Endothelial cell of umbilical vein (primary cell): ENCODE results near the gene SULT2B1. TPM values are rescaled to one million over a fixed set of nuclear protein-coding genes. Genes with fewer than 3 reads are reported as not detected.

Source experiments
- BruUV-seq: library from RNA; stranded (reverse); fragments of 400-500 nt; replicated peaks from 2 replicates; lab custom pipeline; 2021; lab: Mats Ljungman, UMichigan
- CTCF ChIA-PET: fragments of 300-600, 350-600 bp; sonication (Branson Sonifier 250); formaldehyde crosslinking; loops from one replicate; lab custom pipeline; 2021; ENCODE audit warnings: antibody characterized with exemption, inconsistent platforms; lab: Charles Lee
- POLR2A ChIA-PET: fragments of 300-600, 350-600 bp; sonication (Branson Sonifier 250); formaldehyde crosslinking; loops from one replicate; lab custom pipeline; 2021; ENCODE audit warnings: antibody characterized with exemption, inconsistent platforms; lab: Charles Lee
- DNase-seq: peaks from one replicate; pipeline ENCODE4 v3.0.0-alpha.2; 2011; ENCODE audit warnings: low read depth, low spot score
- FAIRE-seq: peaks from 2 replicates; lab custom pipeline; 2011; peaks lifted over from hg19 to GRCh38; lab: Jason Lieb, UNC
- H2AFZ ChIP-seq: 2 replicates; pipeline ENCODE4 v1.6.0; 2012; ENCODE audit warnings: low read depth, low read length, control low read depth, inconsistent platforms
- H3K27ac ChIP-seq: 2 replicates; pipeline ENCODE4 v1.5.1; 2011; ENCODE audit warnings: low read depth, mild to moderate bottlenecking, control low read depth, low read length, moderate library complexity; ENCODE audit not compliant: insufficient read depth
- H3K27me3 ChIP-seq, 2 experiments: 2 replicates each; pipeline versions ENCODE4 v1.6.0 to v1.6.1; 2011; ENCODE audit warnings: low read length in 2 of 2, mixed read lengths in 1 of 2; ENCODE audit not compliant: control insufficient read depth in 2 of 2, insufficient read depth in 2 of 2
- H3K36me3 ChIP-seq, 2 experiments: 2 replicates in 1 of 2; 3 replicates in 1 of 2; pipeline ENCODE4 v1.5.1; 2011; ENCODE audit warnings: low read length in 2 of 2, mild to moderate bottlenecking in 1 of 2, moderate library complexity in 1 of 2; ENCODE audit not compliant: control insufficient read depth in 2 of 2, insufficient read depth in 2 of 2; ENCODE audit errors: extremely low read depth in 1 of 2
- H3K4me1 ChIP-seq: 3 replicates; pipeline ENCODE4 v1.5.1; 2011; ENCODE audit warnings: mild to moderate bottlenecking, low read length; ENCODE audit not compliant: control insufficient read depth, insufficient read depth; ENCODE audit errors: extremely low read depth
- H3K4me2 ChIP-seq: 2 replicates; pipeline ENCODE4 v1.6.1; 2011; ENCODE audit warnings: low read length, control low read depth, mixed read lengths; ENCODE audit not compliant: insufficient read depth
- H3K4me3 ChIP-seq, 3 experiments: fragments of 200-600 bp in 1 of 3; sonication (generic), shearing (Covaris generic) in 1 of 3; replicated peaks in 1 of 3; 2 replicates each; pipeline ENCODE4 v1.5.1; 2011 to 2016; ENCODE audit warnings: control low read depth in 3 of 3, low read length in 3 of 3, mild to moderate bottlenecking in 2 of 3, inconsistent platforms in 1 of 3, low read depth in 1 of 3, moderate library complexity in 1 of 3; ENCODE audit not compliant: insufficient read depth in 1 of 3
- H3K79me2 ChIP-seq: 2 replicates; pipeline ENCODE4 v1.6.0; 2012; ENCODE audit warnings: low read length, inconsistent platforms; ENCODE audit not compliant: control insufficient read depth, insufficient read depth
- H3K9ac ChIP-seq: replicated peaks from 2 replicates; pipeline ENCODE3; 2011; ENCODE audit warnings: low read length, control low read depth; ENCODE audit not compliant: insufficient read depth; ENCODE audit errors: extremely low read depth
- H3K9me1 ChIP-seq: replicated peaks from 3 replicates; pipeline ENCODE4 v1.6.0; 2011; ENCODE audit warnings: mild to moderate bottlenecking, low read length; ENCODE audit not compliant: control insufficient read depth, insufficient read depth; ENCODE audit errors: extremely low read depth
- H3K9me3 ChIP-seq: replicated peaks from 2 replicates; pipeline ENCODE4 v1.5.1; 2012; ENCODE audit warnings: low read length, inconsistent platforms; ENCODE audit not compliant: control insufficient read depth, insufficient read depth
- H4K20me1 ChIP-seq: replicated peaks from 2 replicates; pipeline ENCODE3; 2011; ENCODE audit warnings: mild to moderate bottlenecking, low read length; ENCODE audit not compliant: control insufficient read depth, insufficient read depth; ENCODE audit errors: extremely low read depth
- EZH2 ChIP-seq: IDR thresholded peaks from 2 replicates; pipeline ENCODE4 v1.6.1; 2012; ENCODE audit warnings: borderline replicate concordance, low read depth, mild to moderate bottlenecking, moderate library complexity, low read length, inconsistent platforms; ENCODE audit not compliant: severe bottlenecking
- FOS ChIP-seq: IDR thresholded peaks from 2 replicates; pipeline ENCODE4 v1.6.1; 2011; ENCODE audit warnings: mild to moderate bottlenecking, low read length, moderate library complexity, borderline replicate concordance; ENCODE audit not compliant: insufficient read depth
- GATA2 ChIP-seq: IDR thresholded peaks from 2 replicates; pipeline ENCODE4 v1.7.0; 2011; ENCODE audit warnings: low read depth, mild to moderate bottlenecking, moderate library complexity, mixed read lengths, low read length; ENCODE audit not compliant: insufficient read length, insufficient read depth
- JUN ChIP-seq: IDR thresholded peaks from 2 replicates; pipeline ENCODE4 v1.6.1; 2011; ENCODE audit warnings: borderline replicate concordance, low read depth; ENCODE audit not compliant: insufficient read length, insufficient read depth
- MYC ChIP-seq: IDR thresholded peaks from one replicate; pipeline ENCODE4 v1.6.1; 2011; ENCODE audit warnings: mild to moderate bottlenecking, low read depth, low read length
- POLR2A ChIP-seq: IDR thresholded peaks from 2 replicates; pipeline ENCODE4 v1.6.1; 2012; ENCODE audit warnings: low read depth, mild to moderate bottlenecking, control low read depth, low read length
- POLR2AphosphoS5 ChIP-seq: IDR thresholded peaks from 2 replicates; pipeline ENCODE4 v1.6.1; 2012; ENCODE audit warnings: low read depth, mild to moderate bottlenecking, control low read depth, low read length, moderate library complexity; ENCODE audit not compliant: insufficient read depth
- dilution Hi-C: fragments of 300-500 bp; cut with MboI; formaldehyde crosslinking; loops from one replicate; pipeline ENCODE4 v1.15.0; 2019; ENCODE audit warnings: low sequenced_read_pairs; ENCODE audit not compliant: extremely low pct_ligation_motif_present
- intact Hi-C: fragments of 100-400 bp; cut with micrococcal nuclease; formaldehyde crosslinking; loops from one replicate; pipeline ENCODE4 v1.10.0; 2022
- polyA plus RNA-seq, 4 experiments: library from polyadenylated mRNA; depleted of rRNA in 3 of 4; stranded (reverse) in 3 of 4; unstranded in 1 of 4; fragments of >200 nt; gene quantifications; 2 replicates each; pipeline versions ENCODE4 v1.2.1 to v1.2.3, GENCODE V29; 2011 to 2012; ENCODE audit warnings: missing spikeins in 1 of 4
- total RNA-seq: library from RNA; stranded (reverse); gene quantifications from 2 replicates; pipeline ENCODE4 v1.2.3, GENCODE V29; 2021
- TF ChIP-seq, protein P1 (sequence below), 2 donors: IDR thresholded peaks; 1 replicate in 1 of 2; 2 replicates in 1 of 2; pipeline ENCODE4 v1.5.1; 2011; ENCODE audit warnings: low read length in 2 of 2, mild to moderate bottlenecking in 2 of 2, moderate library complexity in 2 of 2, control low read depth in 1 of 2, inconsistent platforms in 1 of 2, low read depth in 1 of 2; ENCODE audit not compliant: insufficient read depth in 1 of 2; ENCODE audit errors: extremely low read depth in 1 of 2
- TF ChIP-seq, protein P2 (sequence below): IDR thresholded peaks from 2 replicates; pipeline ENCODE4 v1.6.1; 2011; ENCODE audit not compliant: insufficient read depth, insufficient read length

The SULT2B1 gene
- total and polyA plus RNA-seq, 2 donors (not counting 3 experiments of a cell fraction or from before 2014, with no cell fraction given), result not detected

DNA sequence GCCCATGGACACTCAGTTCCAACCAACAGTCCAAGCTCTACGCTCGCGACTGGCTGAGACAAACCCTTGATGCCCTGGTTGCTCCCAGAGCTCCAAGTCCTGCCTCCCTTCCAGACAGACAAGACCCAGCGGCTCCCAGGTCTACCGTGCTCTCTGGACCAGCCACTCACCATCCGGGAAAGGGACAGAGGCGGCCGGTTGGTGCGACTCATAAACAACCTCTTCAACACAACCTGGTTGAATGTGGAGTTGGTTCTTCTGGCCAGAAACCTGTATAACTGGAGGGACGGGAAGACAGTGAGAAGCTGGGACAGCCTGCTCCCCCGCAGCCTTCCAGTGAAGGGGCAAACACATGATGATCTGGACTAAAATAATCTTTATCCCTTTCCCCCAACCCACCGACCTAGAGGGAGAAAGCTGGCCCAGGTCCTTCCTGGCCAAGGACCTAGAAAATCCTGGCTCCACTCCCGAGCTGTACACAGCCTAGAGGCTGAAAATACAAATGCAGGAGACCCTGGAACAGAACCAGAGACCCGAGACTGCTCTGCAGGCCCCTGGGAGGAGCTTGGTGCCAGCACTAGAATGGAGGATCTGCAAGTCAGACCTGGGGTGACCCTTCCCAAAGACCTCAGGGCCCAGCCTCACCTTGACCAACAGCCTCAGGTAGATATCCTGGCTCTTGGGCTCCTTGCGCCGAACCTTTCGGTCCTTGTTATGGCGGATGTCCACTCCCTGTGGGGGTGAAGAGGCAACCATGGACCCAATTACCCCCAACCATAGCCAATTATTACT, 65.4 kb downstream of the SULT2B1 start:
- Histone ChIP-seq H3K4me2 (peak overlapping the region; percentile 99), H3K4me1 (peaks cover 25% of the 10 kb centered on the region), H3K36me3 (peaks cover 19 to 24% of the 10 kb centered on the region in 2 experiments), H3K79me2 (peaks cover 38% of the 10 kb centered on the region), H2AFZ (no peak overlapping the region), H3K9ac (peak overlapping the region; percentile 99), H3K27ac (peak overlapping the region; percentile 26), H3K9me1 (no peaks in the 10 kb centered on the region), H3K27me3 (no peaks in the 10 kb centered on the region), H3K9me3 (no peaks in the 10 kb centered on the region), H4K20me1 (no peaks in the 10 kb centered on the region), H3K4me3 (peak overlapping the region; percentile 85 to 99 (median 96))
- intact Hi-C loops (no loop called here), dilution Hi-C loops (no loop called here)
- no TSS peak for BruUV-seq
- TF ChIP-seq EZH2 (no peak), JUN (no peak), GATA2 (no peak), FOS (no peak), POLR2A (peak; percentile 29), POLR2AphosphoS5 (no peak), MYC (no peak)
- TF ChIP-seq, protein P1, sequence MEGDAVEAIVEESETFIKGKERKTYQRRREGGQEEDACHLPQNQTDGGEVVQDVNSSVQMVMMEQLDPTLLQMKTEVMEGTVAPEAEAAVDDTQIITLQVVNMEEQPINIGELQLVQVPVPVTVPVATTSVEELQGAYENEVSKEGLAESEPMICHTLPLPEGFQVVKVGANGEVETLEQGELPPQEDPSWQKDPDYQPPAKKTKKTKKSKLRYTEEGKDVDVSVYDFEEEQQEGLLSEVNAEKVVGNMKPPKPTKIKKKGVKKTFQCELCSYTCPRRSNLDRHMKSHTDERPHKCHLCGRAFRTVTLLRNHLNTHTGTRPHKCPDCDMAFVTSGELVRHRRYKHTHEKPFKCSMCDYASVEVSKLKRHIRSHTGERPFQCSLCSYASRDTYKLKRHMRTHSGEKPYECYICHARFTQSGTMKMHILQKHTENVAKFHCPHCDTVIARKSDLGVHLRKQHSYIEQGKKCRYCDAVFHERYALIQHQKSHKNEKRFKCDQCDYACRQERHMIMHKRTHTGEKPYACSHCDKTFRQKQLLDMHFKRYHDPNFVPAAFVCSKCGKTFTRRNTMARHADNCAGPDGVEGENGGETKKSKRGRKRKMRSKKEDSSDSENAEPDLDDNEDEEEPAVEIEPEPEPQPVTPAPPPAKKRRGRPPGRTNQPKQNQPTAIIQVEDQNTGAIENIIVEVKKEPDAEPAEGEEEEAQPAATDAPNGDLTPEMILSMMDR (IDR thresholded peaks at IDR 0.05; ENCODE audit: extremely low read depth in 1 of 2, insufficient read depth in 1 of 2, low read depth in 1 of 2, low read length in 2 of 2), result peak in 1 of 2 donors; percentile 1
- TF ChIP-seq, protein P2, sequence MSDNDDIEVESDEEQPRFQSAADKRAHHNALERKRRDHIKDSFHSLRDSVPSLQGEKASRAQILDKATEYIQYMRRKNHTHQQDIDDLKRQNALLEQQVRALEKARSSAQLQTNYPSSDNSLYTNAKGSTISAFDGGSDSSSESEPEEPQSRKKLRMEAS, result no peak
- ChIA-PET POLR2A (interaction anchor here (0.6 to 0.7 kb wide), 2 partner anchors 8 to 1761 kb away, joined by 4 to 6 read pairs; no protein-coding TSS in a partner anchor), CTCF (interaction anchor here (0.6 to 2.0 kb wide), 5 partner anchors 13 to 293 kb away, joined by 3 to 9 read pairs (median 5); no protein-coding TSS in a partner anchor)
- no peak for FAIRE-seq
- DNase-seq, result no peak
